RPMI8226 (cell line): ENCODE data around the gene TMEM138.

Source experiments
- DNase-seq: peaks from one replicate; pipeline ENCODE4 v3.0.0-alpha.2; 2015

The TMEM138 gene

GRCh38 chr11:61342207-61342803 lies 19.9 kb upstream of the TMEM138 start:
- DNase-seq = no peak

GRCh38 chr11:61343792-61344745 lies 18.1 kb upstream of the TMEM138 start:
- no peak for DNase-seq

GRCh38 chr11:61345170-61345610 lies 17.0 kb upstream of the TMEM138 start:
- no peak for DNase-seq

- no peak for DNase-seq
These were observed 16.0 kb upstream of the TMEM138 start for GRCh38 chr11:61345954-61346843.

GRCh38 chr11:61347916-61348461 lies 14.2 kb upstream of the TMEM138 start:
- DNase-seq = no peak

GRCh38 chr11:61349189-61349751 lies 12.9 kb upstream of the TMEM138 start:
- no peak for DNase-seq

- no peak for DNase-seq
These were observed 12.3 kb upstream of the TMEM138 start for GRCh38 chr11:61349916-61350315.

- no peak for DNase-seq
These were observed 11.8 kb upstream of the TMEM138 start for GRCh38 chr11:61350336-61350735.

- no peak for DNase-seq
These were observed 11.4 kb upstream of the TMEM138 start for GRCh38 chr11:61350803-61351202.

GRCh38 chr11:61352038-61352437 lies 10.1 kb upstream of the TMEM138 start:
- DNase-seq = no peak

- no peak for DNase-seq
These were observed 8.8 kb upstream of the TMEM138 start for GRCh38 chr11:61353131-61354067.

- no peak for DNase-seq
These were observed 8.0 kb upstream of the TMEM138 start for GRCh38 chr11:61354208-61354607.

- no peak for DNase-seq
These were observed 5.5 kb upstream of the TMEM138 start for GRCh38 chr11:61356706-61357105.

- peak; percentile 69 for DNase-seq
These were observed 4.8 kb upstream of the TMEM138 start for GRCh38 chr11:61357233-61357893.

- DNase-seq = no peak
These were observed 4.3 kb upstream of the TMEM138 start for GRCh38 chr11:61357894-61358239.

GRCh38 chr11:61358566-61358965 lies 3.6 kb upstream of the TMEM138 start:
- DNase-seq = no peak

GRCh38 chr11:61359516-61359915 lies 2.7 kb upstream of the TMEM138 start:
- DNase-seq = no peak

GRCh38 chr11:61361237-61361740 lies 885 bp upstream of the TMEM138 start:
- no peak for DNase-seq

GRCh38 chr11:61362542-61362875 lies 335 bp downstream of the TMEM138 start:
- DNase-seq = peak; percentile 62

GRCh38 chr11:61364012-61364675 lies 2.0 kb downstream of the TMEM138 start:
- no peak for DNase-seq
